Prostate gland (tissue), 2 donors: ENCODE data around the gene FBXO33. TPM values are rescaled to one million over a fixed set of nuclear protein-coding genes. Genes with fewer than 3 reads are reported as not detected.

Source experiments
- DNase-seq: peaks from one replicate; pipeline ENCODE4 v3.0.0-alpha.2; 2019; ENCODE audit warnings: low spot score
- H3K27ac ChIP-seq, 2 donors: fragments of 200-600 bp; sonication (generic); 2 replicates each; pipeline ENCODE4 v1.5.1; 2017 to 2019
- H3K27me3 ChIP-seq: fragments of 200-600 bp; sonication (generic); replicated peaks from 2 replicates; pipeline ENCODE4 v1.5.1; 2019; ENCODE audit not compliant: insufficient read depth
- H3K36me3 ChIP-seq, 2 donors: fragments of 200-600 bp; sonication (generic); 1 replicate in 1 of 2; 2 replicates in 1 of 2; pipeline versions ENCODE4 v1.5.1 to v1.8.1; 2017 to 2019
- H3K4me1 ChIP-seq: fragments of 200-600 bp; sonication (generic); replicated peaks from 2 replicates; pipeline ENCODE4 v1.5.1; 2019
- H3K4me3 ChIP-seq, 2 donors: fragments of 200-600 bp; sonication (generic); 2 replicates each; pipeline ENCODE4 v1.5.1; 2017 to 2019
- H3K9me3 ChIP-seq: fragments of 200-600 bp; sonication (generic); 2 replicates; pipeline ENCODE4 v1.5.1; 2017
- POLR2A ChIP-seq: fragments of 450-650 bp; IDR thresholded peaks from one replicate; pipeline ENCODE4 v1.6.1; 2016; ENCODE audit warnings: antibody characterized with exemption, mild to moderate bottlenecking
- POLR2AphosphoS5 ChIP-seq: sonication (generic); formaldehyde crosslinking; IDR thresholded peaks from one replicate; pipeline ENCODE4 v1.6.1; 2017; ENCODE audit warnings: antibody characterized with exemption
- WGBS: methylation state at CpG from one replicate; pipeline ENCODE4 v1.1.5; 2018; 5-methylcytosine and 5-hydroxymethylcytosine counted together
- intact Hi-C: fragments of 100-400 bp; cut with DNase I; formaldehyde crosslinking; loops from one replicate; pipeline ENCODE4 v1.14.2; 2022
- total RNA-seq, 2 donors: library from RNA; depleted of rRNA; stranded (reverse); fragments of >200 nt; gene quantifications; one replicate each; pipeline ENCODE4 v1.1.0, GENCODE V29; 2016
- TF ChIP-seq, protein P1 (sequence below), 4 experiments: fragments of 200-600 bp in 2 of 4; fragments of 450-650 bp in 2 of 4; sonication (generic) in 2 of 4; IDR thresholded peaks; 1 replicate in 3 of 4; 2 replicates in 1 of 4; pipeline ENCODE4 v1.5.1; 2016 to 2019; ENCODE audit warnings: antibody characterized with exemption in 4 of 4, mild to moderate bottlenecking in 2 of 4, moderate library complexity in 2 of 4

The FBXO33 gene
- total RNA-seq = 10 to 100 TPM; 15.1 to 17.1 TPM

- Histone ChIP-seq H3K4me3 (peak within 1 kb of the TSS; percentile 88 to 96), H3K27me3 (no peaks in the 10 kb centered on the region), H3K36me3 (no peaks in the 10 kb centered on the region), H3K27ac (peak within 1 kb of the TSS; percentile 98 to 99), H3K9me3 (no peaks in the 10 kb centered on the region), H3K4me1 (no peaks in the 10 kb centered on the region)
- peak; percentile 97 for DNase-seq
- intact Hi-C loops = loop anchor here (2.0 to 5.0 kb wide), 3 partner anchors 165 to 330 kb away; partner anchors contain the start of genes PNN and SEC23A
- peak; percentile 84 for TF ChIP-seq POLR2AphosphoS5
- TF ChIP-seq, protein P1, sequence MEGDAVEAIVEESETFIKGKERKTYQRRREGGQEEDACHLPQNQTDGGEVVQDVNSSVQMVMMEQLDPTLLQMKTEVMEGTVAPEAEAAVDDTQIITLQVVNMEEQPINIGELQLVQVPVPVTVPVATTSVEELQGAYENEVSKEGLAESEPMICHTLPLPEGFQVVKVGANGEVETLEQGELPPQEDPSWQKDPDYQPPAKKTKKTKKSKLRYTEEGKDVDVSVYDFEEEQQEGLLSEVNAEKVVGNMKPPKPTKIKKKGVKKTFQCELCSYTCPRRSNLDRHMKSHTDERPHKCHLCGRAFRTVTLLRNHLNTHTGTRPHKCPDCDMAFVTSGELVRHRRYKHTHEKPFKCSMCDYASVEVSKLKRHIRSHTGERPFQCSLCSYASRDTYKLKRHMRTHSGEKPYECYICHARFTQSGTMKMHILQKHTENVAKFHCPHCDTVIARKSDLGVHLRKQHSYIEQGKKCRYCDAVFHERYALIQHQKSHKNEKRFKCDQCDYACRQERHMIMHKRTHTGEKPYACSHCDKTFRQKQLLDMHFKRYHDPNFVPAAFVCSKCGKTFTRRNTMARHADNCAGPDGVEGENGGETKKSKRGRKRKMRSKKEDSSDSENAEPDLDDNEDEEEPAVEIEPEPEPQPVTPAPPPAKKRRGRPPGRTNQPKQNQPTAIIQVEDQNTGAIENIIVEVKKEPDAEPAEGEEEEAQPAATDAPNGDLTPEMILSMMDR (IDR thresholded peaks at IDR 0.05) = peak in 1 of 4 experiments; percentile 6
- no peak for TF ChIP-seq POLR2A
- WGBS = 0% methylated on average over 20 of the region's 47 CpGs
These were observed at the start of gene FBXO33 for GRCh38 chr14:39432179-39432618. FBXO33 (minus strand) TSS chr14:39432433; CDS start chr14:39432162, 271 bp downstream.

- H3K27me3 ChIP-seq = no peaks in the 10 kb centered on the region
- H3K4me3 ChIP-seq = no peak overlapping the region
- TF ChIP-seq POLR2A (no peak), POLR2AphosphoS5 (no peak)
- TF ChIP-seq, protein P1 (IDR thresholded peaks at IDR 0.05) = no peak
- WGBS = 88% methylated on average over 1 of the region's 1 CpG
- no peaks in the 10 kb centered on the region for H3K4me1 ChIP-seq
- DNase-seq = no peak
- H3K36me3 ChIP-seq = no peaks in the 10 kb centered on the region
- no peak overlapping the region for H3K27ac ChIP-seq
- H3K9me3 ChIP-seq = no peaks in the 10 kb centered on the region
- intact Hi-C loops = no loop called here
These were observed 42.2 kb upstream of the FBXO33 start for GRCh38 chr14:39474416-39474911.

DNA sequence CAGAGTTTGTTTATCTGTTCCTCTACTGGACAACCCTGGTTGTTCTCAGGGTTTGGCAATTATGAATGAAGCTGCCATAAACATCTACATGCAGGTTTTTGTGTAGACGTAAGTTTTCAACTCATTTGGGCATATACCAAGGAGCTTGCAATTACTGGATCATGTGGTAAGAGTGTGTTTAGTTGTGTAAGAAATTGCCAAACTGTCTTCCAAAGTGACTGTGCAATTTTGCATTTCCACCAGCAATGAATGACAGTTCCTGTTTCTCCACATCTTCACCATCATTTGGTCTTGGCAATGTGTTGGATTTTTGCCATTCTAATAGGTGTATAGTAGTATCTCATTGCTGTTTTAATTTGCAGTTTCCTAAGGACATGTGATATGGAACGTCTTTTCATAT is 39.8 kb upstream of the FBXO33 start:
- WGBS = 88% methylated on average over 2 of the region's 2 CpGs
- H3K27me3 ChIP-seq = no peaks in the 10 kb centered on the region
- H3K27ac ChIP-seq = no peak overlapping the region
- H3K4me3 ChIP-seq = no peak overlapping the region
- H3K4me1 ChIP-seq = no peaks in the 10 kb centered on the region
- no peaks in the 10 kb centered on the region for H3K36me3 ChIP-seq
- intact Hi-C loops = no loop called here
- TF ChIP-seq, protein P1 (IDR thresholded peaks at IDR 0.05) = no peak
- TF ChIP-seq POLR2A (no peak), POLR2AphosphoS5 (no peak)
- H3K9me3 ChIP-seq = no peaks in the 10 kb centered on the region
- no peak for DNase-seq

DNA sequence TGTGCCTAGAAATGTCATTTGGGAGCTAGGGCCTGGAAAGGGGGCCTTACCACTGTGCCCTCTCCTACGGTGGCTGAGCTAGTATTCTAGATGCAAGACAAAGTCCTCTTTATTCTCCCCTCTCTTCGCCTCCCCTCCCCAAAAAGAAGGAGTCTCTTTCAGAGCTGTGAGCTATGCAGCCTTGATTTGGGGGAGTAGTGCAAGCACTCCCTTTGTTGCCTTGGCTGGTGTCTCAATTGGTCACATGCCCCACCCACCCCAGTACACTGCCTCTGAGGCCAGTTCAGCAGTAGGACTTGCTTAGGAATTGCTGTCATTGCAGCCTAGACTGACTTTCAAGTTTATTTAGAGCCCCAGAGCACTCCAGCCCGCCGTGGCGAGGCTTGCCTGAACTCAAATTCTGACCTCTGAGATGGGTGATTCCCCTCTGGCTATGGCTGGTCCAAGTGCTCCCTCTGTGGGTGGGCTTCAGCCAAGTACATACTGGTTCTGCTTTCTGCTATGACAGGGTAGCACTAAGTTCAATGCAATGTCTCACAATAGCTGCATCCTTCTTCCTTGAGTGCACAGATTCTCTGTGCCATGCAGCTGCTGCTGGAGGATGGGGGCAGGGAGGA is 37.0 kb upstream of the FBXO33 start:
- H3K9me3 ChIP-seq = no peaks in the 10 kb centered on the region
- intact Hi-C loops = no loop called here
- WGBS = 54% methylated on average over 5 of the region's 5 CpGs
- H3K4me3 ChIP-seq = no peak overlapping the region
- no peak for DNase-seq
- no peaks in the 10 kb centered on the region for H3K4me1 ChIP-seq
- H3K36me3 ChIP-seq = no peaks in the 10 kb centered on the region
- no peaks in the 10 kb centered on the region for H3K27me3 ChIP-seq
- H3K27ac ChIP-seq = no peak overlapping the region
- TF ChIP-seq, protein P1 (IDR thresholded peaks at IDR 0.05) = no peak
- TF ChIP-seq POLR2A = no peak
- no peak for TF ChIP-seq POLR2AphosphoS5
